Central memory CD8-positive, alpha-beta T cell (primary cell): Measurements from ENCODE around the gene SYT8.
"Not testable (repeated sequence)": the region's sequence is repeated elsewhere in the genome, so short reads cannot be mapped to it uniquely, and the experiment has no call there.

Source experiments
- ATAC-seq: fragments of 150-1000 bp; cut with Tn5 transposase; replicated peaks from 2 replicates; pipeline ENCODE4 v1.10.0; 2022; ENCODE audit warnings: mild to moderate bottlenecking, moderate FRiP score, moderate number of reproducible peaks; ENCODE audit not compliant: poor library complexity, severe bottlenecking; ENCODE audit errors: extremely low read depth
- DNase-seq, 2 donors: peaks; one replicate each; pipeline ENCODE4 v3.0.0; 2021; ENCODE audit warnings: low spot score in 2 of 2
- H3K27ac Mint-ChIP-seq: one replicate; pipeline ENCODE4 v1.8.0; 2022; ENCODE audit warnings: low read depth, mild to moderate bottlenecking, moderate library complexity, mixed read lengths
- H3K27me3 Mint-ChIP-seq: one replicate; pipeline ENCODE4 v1.8.0; 2022; ENCODE audit warnings: mixed read lengths
- H3K36me3 Mint-ChIP-seq: one replicate; pipeline ENCODE4 v1.8.0; 2022; ENCODE audit warnings: mild to moderate bottlenecking, moderate library complexity, mixed read lengths; ENCODE audit not compliant: insufficient read depth
- H3K4me1 Mint-ChIP-seq: one replicate; pipeline ENCODE4 v1.8.0; 2022; ENCODE audit warnings: mixed read lengths
- H3K4me3 Mint-ChIP-seq: one replicate; pipeline ENCODE4 v1.8.0; 2022; ENCODE audit warnings: mild to moderate bottlenecking, moderate library complexity, mixed read lengths
- H3K9me3 Mint-ChIP-seq: one replicate; pipeline ENCODE4 v1.8.0; 2022; ENCODE audit warnings: mixed read lengths

The SYT8 gene

GRCh38 chr11:1873048-1873812 is 38.4 kb downstream of the SYT8 start:
- Mint-ChIP-seq H3K9me3 (no peaks in the 10 kb centered on the region), H3K27ac (peak overlapping the region; percentile 93), H3K27me3 (no peaks in the 10 kb centered on the region), H3K4me1 (peaks cover 68% of the 10 kb centered on the region), H3K36me3 (peaks cover 27% of the 10 kb centered on the region), H3K4me3 (peak overlapping the region; percentile 75)
- no peak for ATAC-seq
- DNase-seq, result no peak

- peaks cover 67% of the 10 kb centered on the region for H3K4me1 Mint-ChIP-seq
- not testable (repeated sequence) for DNase-seq, H3K9me3 Mint-ChIP-seq, H3K4me3 Mint-ChIP-seq, ATAC-seq, H3K27me3 Mint-ChIP-seq
- peaks cover 27% of the 10 kb centered on the region for H3K36me3 Mint-ChIP-seq
- peak overlapping the region; percentile 53 for H3K27ac Mint-ChIP-seq
Measured at GRCh38 chr11:1873813-1874150, 39.0 kb downstream of the SYT8 start.

- not testable (repeated sequence) for ATAC-seq, DNase-seq, H3K27ac Mint-ChIP-seq, H3K27me3 Mint-ChIP-seq, H3K9me3 Mint-ChIP-seq, H3K4me3 Mint-ChIP-seq
- H3K4me1 Mint-ChIP-seq, result peaks cover 59% of the 10 kb centered on the region
- peaks cover 21% of the 10 kb centered on the region for H3K36me3 Mint-ChIP-seq
Measured at GRCh38 chr11:1874441-1875092, 39.8 kb downstream of the SYT8 start.

- Mint-ChIP-seq H3K9me3 (no peaks in the 10 kb centered on the region), H3K27ac (peak overlapping the region; percentile 81), H3K27me3 (no peaks in the 10 kb centered on the region), H3K36me3 (peaks cover 17% of the 10 kb centered on the region), H3K4me3 (peak overlapping the region; percentile 50), H3K4me1 (peaks cover 57% of the 10 kb centered on the region)
- no peak for DNase-seq
- ATAC-seq, result no peak
Measured at GRCh38 chr11:1875093-1875850, 40.5 kb downstream of the SYT8 start.

GRCh38 chr11:1875851-1876301 is 41.1 kb downstream of the SYT8 start:
- Mint-ChIP-seq H3K27ac (peak overlapping the region; percentile 81), H3K4me1 (peaks cover 51% of the 10 kb centered on the region), H3K36me3 (peaks cover 13% of the 10 kb centered on the region)
- not testable (repeated sequence) for ATAC-seq, H3K4me3 Mint-ChIP-seq, DNase-seq, H3K9me3 Mint-ChIP-seq, H3K27me3 Mint-ChIP-seq

GRCh38 chr11:1876361-1877063 is 41.7 kb downstream of the SYT8 start:
- Mint-ChIP-seq H3K4me1 (peaks cover 45% of the 10 kb centered on the region), H3K9me3 (no peaks in the 10 kb centered on the region), H3K4me3 (no peak overlapping the region), H3K36me3 (peaks cover 10% of the 10 kb centered on the region), H3K27me3 (no peaks in the 10 kb centered on the region), H3K27ac (no peak overlapping the region)
- DNase-seq, result no peak
- no peak for ATAC-seq

- DNase-seq (no peak), ATAC-seq (no peak)
- H3K27ac Mint-ChIP-seq, result no peak overlapping the region
- H3K4me1 Mint-ChIP-seq, result peaks cover 35% of the 10 kb centered on the region
- H3K4me3 Mint-ChIP-seq, result no peak overlapping the region
- H3K36me3 Mint-ChIP-seq, result peaks cover 10% of the 10 kb centered on the region
- no peaks in the 10 kb centered on the region for H3K9me3 Mint-ChIP-seq
- H3K27me3 Mint-ChIP-seq, result no peaks in the 10 kb centered on the region
Measured at GRCh38 chr11:1877211-1878136, 42.7 kb downstream of the SYT8 start.

- Mint-ChIP-seq H3K9me3 (no peaks in the 10 kb centered on the region), H3K27me3 (no peaks in the 10 kb centered on the region), H3K4me1 (peaks cover 26% of the 10 kb centered on the region), H3K27ac (no peak overlapping the region), H3K36me3 (peaks cover 7% of the 10 kb centered on the region), H3K4me3 (no peak overlapping the region)
- DNase-seq (no peak), ATAC-seq (no peak)
Measured at GRCh38 chr11:1878137-1879031, 43.6 kb downstream of the SYT8 start.

GRCh38 chr11:1879342-1879940 is 44.7 kb downstream of the SYT8 start:
- no peak for DNase-seq
- Mint-ChIP-seq H3K27me3 (no peaks in the 10 kb centered on the region), H3K4me3 (no peak overlapping the region), H3K36me3 (peaks cover 5% of the 10 kb centered on the region), H3K27ac (no peak overlapping the region), H3K9me3 (no peaks in the 10 kb centered on the region), H3K4me1 (peaks cover 22% of the 10 kb centered on the region)
- no peak for ATAC-seq

- H3K36me3 Mint-ChIP-seq, result peaks cover 5% of the 10 kb centered on the region
- no peaks in the 10 kb centered on the region for H3K27me3 Mint-ChIP-seq
- no peaks in the 10 kb centered on the region for H3K9me3 Mint-ChIP-seq
- no peak overlapping the region for H3K4me3 Mint-ChIP-seq
- peaks cover 21% of the 10 kb centered on the region for H3K4me1 Mint-ChIP-seq
- ATAC-seq (no peak), DNase-seq (no peak)
- no peak overlapping the region for H3K27ac Mint-ChIP-seq
Measured at GRCh38 chr11:1879941-1880720, 45.3 kb downstream of the SYT8 start.
